Epithelial cell of proximal tubule (primary cell): ENCODE data around the gene SYCP2L. TPM values are rescaled to one million over a fixed set of nuclear protein-coding genes. Genes with fewer than 3 reads are reported as not detected.
"Not testable (repeated sequence)": the region's sequence is repeated elsewhere in the genome, so short reads cannot be mapped to it uniquely, and the experiment has no call there.

ENCODE experiments used
- DNase-seq: peaks from one replicate; pipeline ENCODE4 v3.0.0-alpha.2; 2011; ENCODE audit warnings: low read depth
- H3K4me3 ChIP-seq: 2 replicates; pipeline ENCODE4 v1.5.1; 2011; ENCODE audit warnings: low read depth, mild to moderate bottlenecking, low read length
- total RNA-seq: library from RNA; depleted of rRNA; stranded (reverse); fragments of >200 nt; gene quantifications from 2 replicates; pipeline ENCODE4 v1.2.3, GENCODE V29; 2015
- TF ChIP-seq, protein P1 (sequence below): conservative IDR thresholded peaks from 2 replicates; pipeline ENCODE4 v1.5.1; 2012; ENCODE audit warnings: low read depth, mild to moderate bottlenecking, low read length

The SYCP2L gene
- total RNA-seq, 1 donor from 2014 or later, result 3.4 TPM

DNA sequence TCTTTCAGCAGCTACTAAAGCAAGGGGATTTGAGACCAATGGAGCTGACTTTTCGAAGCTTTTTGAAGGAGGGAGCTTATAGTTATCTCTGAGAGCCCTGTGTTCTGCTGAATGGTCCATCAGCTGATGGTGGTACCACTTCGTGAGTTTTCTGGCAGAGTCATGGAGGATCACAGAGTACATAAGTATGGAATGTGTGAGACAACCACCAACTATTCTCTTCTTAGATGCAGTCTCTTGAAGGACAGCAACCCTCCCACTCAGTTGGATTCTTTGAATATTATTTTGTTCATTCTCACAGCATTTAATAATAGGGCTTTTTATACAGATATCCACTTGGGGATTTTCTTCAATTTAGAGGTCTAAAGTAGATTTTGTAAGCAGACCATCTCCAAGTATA, 81.9 kb downstream of the SYCP2L start:
- H3K4me3 ChIP-seq, result no peak overlapping the region
- TF ChIP-seq, protein P1, sequence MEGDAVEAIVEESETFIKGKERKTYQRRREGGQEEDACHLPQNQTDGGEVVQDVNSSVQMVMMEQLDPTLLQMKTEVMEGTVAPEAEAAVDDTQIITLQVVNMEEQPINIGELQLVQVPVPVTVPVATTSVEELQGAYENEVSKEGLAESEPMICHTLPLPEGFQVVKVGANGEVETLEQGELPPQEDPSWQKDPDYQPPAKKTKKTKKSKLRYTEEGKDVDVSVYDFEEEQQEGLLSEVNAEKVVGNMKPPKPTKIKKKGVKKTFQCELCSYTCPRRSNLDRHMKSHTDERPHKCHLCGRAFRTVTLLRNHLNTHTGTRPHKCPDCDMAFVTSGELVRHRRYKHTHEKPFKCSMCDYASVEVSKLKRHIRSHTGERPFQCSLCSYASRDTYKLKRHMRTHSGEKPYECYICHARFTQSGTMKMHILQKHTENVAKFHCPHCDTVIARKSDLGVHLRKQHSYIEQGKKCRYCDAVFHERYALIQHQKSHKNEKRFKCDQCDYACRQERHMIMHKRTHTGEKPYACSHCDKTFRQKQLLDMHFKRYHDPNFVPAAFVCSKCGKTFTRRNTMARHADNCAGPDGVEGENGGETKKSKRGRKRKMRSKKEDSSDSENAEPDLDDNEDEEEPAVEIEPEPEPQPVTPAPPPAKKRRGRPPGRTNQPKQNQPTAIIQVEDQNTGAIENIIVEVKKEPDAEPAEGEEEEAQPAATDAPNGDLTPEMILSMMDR, result no peak
- DNase-seq, result no peak

DNA sequence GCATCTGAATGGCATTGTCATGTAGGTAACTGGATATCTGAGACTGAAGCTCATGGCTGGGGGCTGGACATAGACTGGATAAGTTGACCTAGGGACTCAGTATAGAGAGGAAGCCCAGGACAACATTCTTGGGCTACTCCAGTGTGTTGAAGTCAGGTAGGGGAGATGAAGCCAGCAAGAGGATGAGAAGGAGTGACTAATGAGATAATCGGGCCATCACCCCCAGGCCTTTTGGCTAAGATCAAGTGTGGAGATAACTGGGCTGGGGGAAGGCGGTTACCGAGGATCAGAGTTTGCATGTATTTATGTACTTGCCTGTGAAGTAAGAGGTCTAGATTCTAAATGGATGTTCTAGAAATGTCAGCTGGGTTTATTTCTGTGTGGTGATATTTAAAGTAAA, 83.9 kb downstream of the SYCP2L start:
- TF ChIP-seq, protein P1, result no peak
- no peak overlapping the region for H3K4me3 ChIP-seq
- no peak for DNase-seq

DNA sequence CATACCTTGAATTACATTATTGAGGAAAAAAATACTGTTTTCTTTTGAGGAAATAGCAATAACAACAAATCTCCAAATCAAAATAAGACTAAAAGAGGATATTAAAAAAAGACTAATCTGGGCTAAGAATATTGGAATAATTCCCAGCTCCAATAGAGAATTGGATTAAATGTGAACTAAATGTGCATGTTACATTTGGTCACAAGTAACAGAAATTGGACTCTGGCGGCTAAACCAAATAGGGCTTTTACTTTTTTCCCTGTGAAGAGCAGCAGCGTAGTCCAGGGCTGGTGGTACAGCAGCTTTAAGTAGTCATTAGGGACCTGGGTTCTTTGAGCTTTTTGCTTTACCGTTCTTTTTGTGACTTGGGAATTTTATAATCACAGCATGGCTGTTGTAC, 85.3 kb downstream of the SYCP2L start:
- no peak for DNase-seq
- no peak overlapping the region for H3K4me3 ChIP-seq
- TF ChIP-seq, protein P1, result no peak

DNA sequence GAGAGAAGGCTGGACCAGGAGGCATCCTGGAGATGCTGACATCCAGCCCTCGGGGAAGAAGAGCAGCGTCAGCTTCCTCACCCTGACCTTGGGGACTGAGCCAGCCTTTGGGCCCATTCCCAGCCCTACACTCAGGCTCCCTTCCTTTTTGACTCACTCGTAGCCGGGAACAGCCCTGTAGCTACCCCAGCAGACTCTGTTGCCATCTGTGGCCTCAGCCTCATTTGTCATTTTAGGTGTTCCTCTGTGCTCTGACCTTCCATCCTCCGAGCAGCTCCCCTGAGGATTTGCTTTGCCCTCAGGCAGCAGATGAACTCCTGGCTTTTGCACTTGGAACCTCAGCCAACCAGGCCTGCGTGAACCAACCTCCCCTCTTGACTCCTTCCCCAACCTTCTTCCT, 89.7 kb downstream of the SYCP2L start:
- TF ChIP-seq, protein P1, result no peak
- no peak for DNase-seq
- H3K4me3 ChIP-seq, result no peak overlapping the region

DNA sequence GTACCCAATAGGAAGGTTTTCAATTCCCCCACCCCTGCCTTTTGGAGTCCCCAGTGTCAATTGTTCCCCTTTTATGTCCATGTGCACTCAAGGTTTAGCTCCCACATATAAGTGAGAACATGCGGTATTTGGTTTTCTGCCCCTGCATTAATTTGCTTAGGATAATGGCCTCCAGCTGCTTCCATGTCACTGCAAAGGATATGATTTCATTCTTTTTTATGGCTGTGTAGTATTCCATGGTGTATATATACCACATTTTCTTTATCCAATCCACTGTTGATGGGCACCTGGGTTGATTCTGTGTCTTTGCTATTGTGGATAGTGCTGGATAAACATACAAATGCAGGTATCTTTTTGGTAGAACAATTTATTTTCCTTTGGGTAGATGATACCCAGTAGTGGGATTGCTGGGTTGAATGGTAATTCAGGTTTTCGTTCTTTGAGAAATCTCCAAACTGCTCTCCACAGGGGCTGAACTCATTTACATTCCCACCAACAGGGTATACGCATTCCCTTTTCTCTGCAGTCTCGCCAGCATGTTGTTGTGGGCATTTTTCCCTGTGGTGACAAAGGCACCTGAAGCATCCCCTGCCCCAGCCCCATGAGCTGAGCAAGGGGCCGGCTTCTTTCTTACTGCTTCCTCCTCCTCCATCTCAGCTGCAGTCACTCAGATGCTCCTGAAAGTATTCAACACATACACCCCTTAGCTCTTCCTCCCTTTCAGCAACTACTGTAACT, 90.5 kb downstream of the SYCP2L start:
- DNase-seq, result no peak
- H3K4me3 ChIP-seq, result no peak overlapping the region
- TF ChIP-seq, protein P1, result no peak

DNA sequence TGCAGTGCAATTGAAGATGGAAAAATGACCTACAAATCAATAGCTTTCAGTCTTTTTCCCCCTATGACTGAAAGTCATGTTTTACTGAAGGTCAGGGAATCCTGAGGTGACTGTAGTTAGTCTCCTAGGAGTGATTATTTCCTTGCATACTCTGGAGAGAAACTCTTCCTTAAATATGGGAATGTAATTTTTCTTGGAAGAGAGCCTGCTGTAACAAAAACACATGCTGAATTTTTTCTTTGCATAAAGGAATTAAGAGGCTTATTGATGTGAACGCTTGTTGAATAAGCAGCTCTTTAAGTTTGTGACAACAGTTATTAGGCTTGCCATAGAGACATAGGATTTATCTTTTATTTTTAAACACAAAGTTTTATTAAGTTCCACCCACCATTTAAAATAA, 92.8 kb downstream of the SYCP2L start:
- no peak overlapping the region for H3K4me3 ChIP-seq
- no peak for DNase-seq
- TF ChIP-seq, protein P1, result no peak

DNA sequence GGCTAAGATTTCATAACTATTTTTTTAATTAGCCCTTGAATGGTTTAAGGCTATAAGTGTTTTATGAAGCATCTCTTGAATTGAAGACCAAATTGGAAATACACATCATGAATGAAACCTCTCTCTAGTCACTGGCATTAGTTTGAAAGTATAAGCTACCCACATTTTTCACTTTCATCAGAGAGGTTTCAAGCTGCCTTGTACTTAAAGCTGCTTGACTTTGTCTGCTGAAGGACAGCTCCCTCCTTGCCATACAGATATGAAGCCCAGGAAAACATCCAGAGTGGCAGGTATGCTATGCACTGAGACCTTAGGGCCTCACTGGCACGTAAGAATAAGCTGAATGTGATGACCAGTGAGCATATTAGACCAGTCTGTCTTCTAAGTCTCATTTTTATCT, 94.6 kb downstream of the SYCP2L start:
- no peak overlapping the region for H3K4me3 ChIP-seq
- DNase-seq, result no peak
- TF ChIP-seq, protein P1, result no peak

DNA sequence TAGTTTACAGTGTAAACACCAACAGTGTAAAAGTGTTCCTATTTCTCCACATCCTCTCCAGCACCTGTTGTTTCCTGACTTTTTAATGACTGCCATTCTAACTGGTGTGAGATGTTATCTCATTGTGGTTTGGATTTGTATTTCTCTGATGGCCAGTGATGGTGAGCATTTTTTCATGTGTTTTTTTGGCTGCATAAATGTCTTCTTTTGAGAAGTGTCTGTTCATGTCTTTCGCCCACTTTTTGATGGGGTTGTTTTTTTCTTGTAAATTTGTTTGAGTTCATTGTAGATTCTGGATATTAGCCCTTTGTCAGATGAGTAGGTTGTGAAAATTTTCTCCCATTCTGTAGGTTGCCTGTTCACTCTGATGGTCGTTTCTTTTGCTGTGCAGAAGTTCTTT, 98.1 kb downstream of the SYCP2L start:
- not testable (repeated sequence) for DNase-seq, H3K4me3 ChIP-seq
